PFSK-1 (cell line): Measurements from ENCODE around the gene STN1.

Experiments
- POLR2AphosphoS5 ChIP-seq: IDR thresholded peaks from 2 replicates; pipeline ENCODE4 v1.6.1; 2012; ENCODE audit warnings: low read depth, mild to moderate bottlenecking, control low read depth, low read length, moderate library complexity
- SIN3A ChIP-seq: IDR thresholded peaks from 2 replicates; pipeline ENCODE4 v1.6.1; 2012; ENCODE audit warnings: mild to moderate bottlenecking, low read length, moderate library complexity, borderline replicate concordance; ENCODE audit not compliant: insufficient read depth

DNA sequence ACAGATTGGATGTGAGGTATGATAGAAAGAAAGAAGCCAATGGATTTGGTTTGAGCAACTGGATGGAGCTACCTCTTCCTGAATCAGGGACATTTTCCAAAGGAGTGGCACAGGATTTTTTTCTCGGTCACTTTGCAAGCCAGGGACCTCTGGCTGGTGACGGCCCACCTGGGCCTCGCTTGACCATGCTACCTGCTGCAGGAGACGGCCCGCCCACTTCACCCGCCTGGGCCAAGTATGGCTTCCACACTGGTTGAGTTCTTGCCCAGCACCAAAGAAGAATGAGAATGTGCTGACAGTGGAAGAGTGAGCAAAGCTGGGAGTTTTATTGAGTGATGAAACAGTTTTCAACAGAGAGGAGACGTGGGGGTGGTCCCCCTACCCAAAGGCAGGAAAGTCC, 38.2 kb downstream of the STN1 start:
- no peak for TF ChIP-seq POLR2AphosphoS5
- TF ChIP-seq SIN3A: no peak
